ENCODE results near the gene FABP6.

Gene FABP6

DNA sequence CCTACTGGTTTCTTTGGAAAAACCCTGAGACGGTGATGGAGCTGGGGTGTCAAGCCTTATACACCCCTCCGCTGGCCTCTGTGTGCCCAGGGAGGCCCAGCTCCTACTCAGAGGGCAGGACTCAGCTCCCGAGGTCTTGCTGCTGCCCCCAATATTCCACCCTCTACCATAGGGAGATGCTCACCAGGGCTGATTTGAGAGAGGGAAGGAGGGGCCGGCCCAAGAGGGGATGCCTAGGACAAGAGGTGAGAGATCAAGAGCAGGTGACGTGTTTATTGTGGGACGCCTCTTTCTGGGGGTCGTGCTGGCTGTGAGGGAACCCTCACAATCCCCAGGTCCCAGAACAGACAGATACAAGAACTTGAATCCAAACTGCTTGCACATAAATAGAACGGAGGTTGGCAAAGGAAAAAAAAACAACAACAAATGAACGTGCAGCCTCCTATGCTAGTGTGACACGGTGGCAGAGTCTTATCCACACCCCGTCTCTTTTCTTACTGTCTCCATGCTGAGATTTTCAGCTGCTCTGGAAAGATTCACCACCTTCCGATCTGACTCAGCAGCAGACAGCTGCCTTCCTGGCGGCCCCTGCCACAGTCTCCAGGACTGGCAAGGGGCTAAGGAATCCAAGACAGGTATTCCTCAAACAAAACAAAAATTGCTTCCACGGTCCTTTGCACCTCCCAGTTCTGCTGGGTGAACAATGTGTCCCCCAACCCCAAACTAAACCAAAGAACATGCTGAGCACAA, 22.3 kb downstream of the FABP6 start:
- Histone ChIP-seq H3K4me3 (ENCODE audit: low read depth, low read length) (no peak overlapping the region), H3K4me1 (ENCODE audit: control insufficient read depth, insufficient read depth, low read length) (no peaks in the 10 kb centered on the region), H3K9ac (ENCODE audit: low read depth, low read length) (no peak overlapping the region), H3K9me3 (ENCODE audit: control insufficient read depth, insufficient read depth, low read length) (no peaks in the 10 kb centered on the region), H3K27me3 (ENCODE audit: control insufficient read depth, insufficient read depth, low read length) (no peaks in the 10 kb centered on the region), H3K36me3 (ENCODE audit: control insufficient read depth, insufficient read depth, low read length) (peaks cover 16% of the 10 kb centered on the region)

GRCh38 chr5:160252916-160253315, 23.6 kb downstream of the FABP6 start:
- Histone ChIP-seq H3K4me3 (ENCODE audit: low read depth, low read length) (no peak overlapping the region), H3K27me3 (ENCODE audit: control insufficient read depth, insufficient read depth, low read length) (no peaks in the 10 kb centered on the region), H3K9me3 (ENCODE audit: control insufficient read depth, insufficient read depth, low read length) (no peaks in the 10 kb centered on the region), H3K9ac (ENCODE audit: low read depth, low read length) (no peak overlapping the region), H3K36me3 (ENCODE audit: control insufficient read depth, insufficient read depth, low read length) (peaks cover 16% of the 10 kb centered on the region), H3K4me1 (ENCODE audit: control insufficient read depth, insufficient read depth, low read length) (no peaks in the 10 kb centered on the region)

- Histone ChIP-seq H3K4me1 (ENCODE audit: control insufficient read depth, insufficient read depth, low read length) (no peaks in the 10 kb centered on the region), H3K36me3 (ENCODE audit: control insufficient read depth, insufficient read depth, low read length) (peaks cover 16% of the 10 kb centered on the region), H3K4me3 (ENCODE audit: low read depth, low read length) (no peak overlapping the region), H3K9me3 (ENCODE audit: control insufficient read depth, insufficient read depth, low read length) (no peaks in the 10 kb centered on the region), H3K27me3 (ENCODE audit: control insufficient read depth, insufficient read depth, low read length) (no peaks in the 10 kb centered on the region), H3K9ac (ENCODE audit: low read depth, low read length) (no peak overlapping the region)
Observed at GRCh38 chr5:160253441-160253840, 24.1 kb downstream of the FABP6 start.

GRCh38 chr5:160254706-160255105, 25.4 kb downstream of the FABP6 start:
- Histone ChIP-seq H3K4me1 (ENCODE audit: control insufficient read depth, insufficient read depth, low read length) (no peaks in the 10 kb centered on the region), H3K9me3 (ENCODE audit: control insufficient read depth, insufficient read depth, low read length) (no peaks in the 10 kb centered on the region), H3K36me3 (ENCODE audit: control insufficient read depth, insufficient read depth, low read length) (peaks cover 20% of the 10 kb centered on the region), H3K4me3 (ENCODE audit: low read depth, low read length) (no peak overlapping the region), H3K27me3 (ENCODE audit: control insufficient read depth, insufficient read depth, low read length) (no peaks in the 10 kb centered on the region), H3K9ac (ENCODE audit: low read depth, low read length) (no peak overlapping the region)

- Histone ChIP-seq H3K9me3 (ENCODE audit: control insufficient read depth, insufficient read depth, low read length) (no peaks in the 10 kb centered on the region), H3K27me3 (ENCODE audit: control insufficient read depth, insufficient read depth, low read length) (no peaks in the 10 kb centered on the region), H3K36me3 (ENCODE audit: control insufficient read depth, insufficient read depth, low read length) (peaks cover 10% of the 10 kb centered on the region), H3K4me1 (ENCODE audit: control insufficient read depth, insufficient read depth, low read length) (peaks cover 3% of the 10 kb centered on the region), H3K4me3 (ENCODE audit: low read depth, low read length) (no peak overlapping the region), H3K9ac (ENCODE audit: low read depth, low read length) (no peak overlapping the region)
Observed at GRCh38 chr5:160259341-160259740, 30.0 kb downstream of the FABP6 start.

GRCh38 chr5:160260006-160260775, 30.9 kb downstream of the FABP6 start:
- Histone ChIP-seq H3K4me1 (ENCODE audit: control insufficient read depth, insufficient read depth, low read length) (peaks cover 3% of the 10 kb centered on the region), H3K9ac (ENCODE audit: low read depth, low read length) (no peak overlapping the region), H3K27me3 (ENCODE audit: control insufficient read depth, insufficient read depth, low read length) (no peaks in the 10 kb centered on the region), H3K4me3 (ENCODE audit: low read depth, low read length) (no peak overlapping the region), H3K9me3 (ENCODE audit: control insufficient read depth, insufficient read depth, low read length) (no peaks in the 10 kb centered on the region), H3K36me3 (ENCODE audit: control insufficient read depth, insufficient read depth, low read length) (peaks cover 10% of the 10 kb centered on the region)

GRCh38 chr5:160260881-160261815, 31.8 kb downstream of the FABP6 start:
- peaks cover 6% of the 10 kb centered on the region for H3K4me1 ChIP-seq (ENCODE audit: control insufficient read depth, insufficient read depth, low read length)
- no peaks in the 10 kb centered on the region for H3K9me3 ChIP-seq (ENCODE audit: control insufficient read depth, insufficient read depth, low read length)
- H3K9ac ChIP-seq (ENCODE audit: low read depth, low read length) = no peak overlapping the region
- H3K36me3 ChIP-seq (ENCODE audit: control insufficient read depth, insufficient read depth, low read length) = peaks cover 7% of the 10 kb centered on the region
- no peaks in the 10 kb centered on the region for H3K27me3 ChIP-seq (ENCODE audit: control insufficient read depth, insufficient read depth, low read length)
- H3K4me3 ChIP-seq (ENCODE audit: low read depth, low read length) = no peak overlapping the region

GRCh38 chr5:160262151-160263074, 33.1 kb downstream of the FABP6 start:
- Histone ChIP-seq H3K4me1 (ENCODE audit: control insufficient read depth, insufficient read depth, low read length) (peaks cover 18% of the 10 kb centered on the region), H3K9me3 (ENCODE audit: control insufficient read depth, insufficient read depth, low read length) (no peaks in the 10 kb centered on the region), H3K36me3 (ENCODE audit: control insufficient read depth, insufficient read depth, low read length) (peaks cover 7% of the 10 kb centered on the region), H3K27me3 (ENCODE audit: control insufficient read depth, insufficient read depth, low read length) (no peaks in the 10 kb centered on the region), H3K4me3 (ENCODE audit: low read depth, low read length) (no peak overlapping the region), H3K9ac (ENCODE audit: low read depth, low read length) (peak overlapping the region; percentile 37)

GRCh38 chr5:160263326-160263855, 34.1 kb downstream of the FABP6 start:
- Histone ChIP-seq H3K9ac (ENCODE audit: low read depth, low read length) (no peak overlapping the region), H3K36me3 (ENCODE audit: control insufficient read depth, insufficient read depth, low read length) (peaks cover 10% of the 10 kb centered on the region), H3K4me3 (ENCODE audit: low read depth, low read length) (no peak overlapping the region), H3K27me3 (ENCODE audit: control insufficient read depth, insufficient read depth, low read length) (no peaks in the 10 kb centered on the region), H3K4me1 (ENCODE audit: control insufficient read depth, insufficient read depth, low read length) (peaks cover 18% of the 10 kb centered on the region), H3K9me3 (ENCODE audit: control insufficient read depth, insufficient read depth, low read length) (no peaks in the 10 kb centered on the region)

- no peaks in the 10 kb centered on the region for H3K9me3 ChIP-seq (ENCODE audit: control insufficient read depth, insufficient read depth, low read length)
- H3K36me3 ChIP-seq (ENCODE audit: control insufficient read depth, insufficient read depth, low read length) = peaks cover 5% of the 10 kb centered on the region
- no peaks in the 10 kb centered on the region for H3K27me3 ChIP-seq (ENCODE audit: control insufficient read depth, insufficient read depth, low read length)
- H3K9ac ChIP-seq (ENCODE audit: low read depth, low read length) = no peak overlapping the region
- no peak overlapping the region for H3K4me3 ChIP-seq (ENCODE audit: low read depth, low read length)
- peaks cover 22% of the 10 kb centered on the region for H3K4me1 ChIP-seq (ENCODE audit: control insufficient read depth, insufficient read depth, low read length)
Observed at GRCh38 chr5:160266044-160266443, 36.7 kb downstream of the FABP6 start.
